LNCaP clone FGC (cell line): ENCODE data around the gene SERPINA1.

Source experiments
- DNase-seq: peaks from one replicate; pipeline ENCODE4 v3.0.0-alpha.2; 2011; ENCODE audit warnings: low read depth
- H3K4me3 ChIP-seq: 2 replicates; pipeline ENCODE4 v1.5.1; 2011; ENCODE audit warnings: mild to moderate bottlenecking, low read depth, low read length, control low read depth
- TF ChIP-seq, protein P1 (sequence below): IDR thresholded peaks from 2 replicates; pipeline ENCODE4 v1.5.1; 2012; ENCODE audit warnings: mild to moderate bottlenecking; ENCODE audit not compliant: control insufficient read depth, insufficient read depth; ENCODE audit errors: extremely low read depth

The SERPINA1 gene

DNA sequence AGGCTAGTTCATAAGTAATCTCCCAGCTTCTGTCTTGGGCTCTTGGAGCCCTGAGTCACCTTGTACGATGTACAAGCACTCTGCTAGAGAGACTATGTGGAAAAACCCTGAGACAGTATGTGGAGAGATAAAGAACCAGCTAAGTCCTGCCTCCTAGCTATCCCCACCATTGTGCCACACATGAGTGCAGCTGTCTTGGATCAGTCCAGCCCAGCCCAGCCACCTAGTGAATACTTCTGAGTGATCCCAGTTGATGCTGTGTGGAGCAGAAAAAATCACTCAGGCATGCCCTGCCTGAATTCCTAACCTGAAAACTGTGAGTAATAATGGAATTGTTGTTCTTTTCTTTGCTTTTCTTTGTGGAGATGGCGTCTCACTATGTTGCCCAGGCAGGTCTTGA lies 60.2 kb downstream of the SERPINA1 start:
- no peak for DNase-seq
- TF ChIP-seq, protein P1, sequence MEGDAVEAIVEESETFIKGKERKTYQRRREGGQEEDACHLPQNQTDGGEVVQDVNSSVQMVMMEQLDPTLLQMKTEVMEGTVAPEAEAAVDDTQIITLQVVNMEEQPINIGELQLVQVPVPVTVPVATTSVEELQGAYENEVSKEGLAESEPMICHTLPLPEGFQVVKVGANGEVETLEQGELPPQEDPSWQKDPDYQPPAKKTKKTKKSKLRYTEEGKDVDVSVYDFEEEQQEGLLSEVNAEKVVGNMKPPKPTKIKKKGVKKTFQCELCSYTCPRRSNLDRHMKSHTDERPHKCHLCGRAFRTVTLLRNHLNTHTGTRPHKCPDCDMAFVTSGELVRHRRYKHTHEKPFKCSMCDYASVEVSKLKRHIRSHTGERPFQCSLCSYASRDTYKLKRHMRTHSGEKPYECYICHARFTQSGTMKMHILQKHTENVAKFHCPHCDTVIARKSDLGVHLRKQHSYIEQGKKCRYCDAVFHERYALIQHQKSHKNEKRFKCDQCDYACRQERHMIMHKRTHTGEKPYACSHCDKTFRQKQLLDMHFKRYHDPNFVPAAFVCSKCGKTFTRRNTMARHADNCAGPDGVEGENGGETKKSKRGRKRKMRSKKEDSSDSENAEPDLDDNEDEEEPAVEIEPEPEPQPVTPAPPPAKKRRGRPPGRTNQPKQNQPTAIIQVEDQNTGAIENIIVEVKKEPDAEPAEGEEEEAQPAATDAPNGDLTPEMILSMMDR, result no peak
- no peak overlapping the region for H3K4me3 ChIP-seq
